GM23248 (cell line): ENCODE results near the gene MON1A. TPM values are rescaled to one million over a fixed set of nuclear protein-coding genes. Genes with fewer than 3 reads are reported as not detected.
"Not testable (repeated sequence)": the region's sequence is repeated elsewhere in the genome, so short reads cannot be mapped to it uniquely, and the experiment has no call there.

Experiments used
- DNase-seq: peaks from one replicate; pipeline ENCODE4 v3.0.0-alpha.2; 2015
- H2AFZ ChIP-seq: fragments of 200-600 bp; sonication (generic); 2 replicates; pipeline ENCODE4 v1.6.1; 2016; ENCODE audit warnings: antibody characterized with exemption
- H3F3A ChIP-seq: fragments of 200-600 bp; sonication (generic); 2 replicates; pipeline ENCODE4 v1.6.1; 2016; ENCODE audit warnings: mild to moderate bottlenecking, antibody characterized with exemption, mixed run types; ENCODE audit not compliant: insufficient read depth
- H3K27ac ChIP-seq: fragments of 200-600 bp; sonication (generic); 2 replicates; pipeline ENCODE4 v1.5.1; 2016; ENCODE audit warnings: mild to moderate bottlenecking
- H3K27me3 ChIP-seq: fragments of 200-600 bp; sonication (generic); replicated peaks from 2 replicates; pipeline ENCODE4 v1.6.1; 2016; ENCODE audit warnings: mild to moderate bottlenecking; ENCODE audit not compliant: insufficient read depth
- H3K36me3 ChIP-seq: fragments of 200-600 bp; sonication (generic); 2 replicates; pipeline ENCODE4 v1.6.1; 2016; ENCODE audit warnings: low read depth, mild to moderate bottlenecking
- H3K4me1 ChIP-seq: fragments of 200-600 bp; sonication (generic); 2 replicates; pipeline ENCODE4 v1.6.1; 2016; ENCODE audit warnings: mild to moderate bottlenecking; ENCODE audit not compliant: insufficient read depth
- H3K4me2 ChIP-seq: fragments of 200-600 bp; sonication (generic); one replicate; pipeline ENCODE4 v1.6.1; 2016; ENCODE audit warnings: mild to moderate bottlenecking; ENCODE audit not compliant: unreplicated experiment
- H3K4me3 ChIP-seq: fragments of 200-600 bp; sonication (generic); 2 replicates; pipeline ENCODE4 v1.5.1; 2016; ENCODE audit warnings: mild to moderate bottlenecking
- H3K79me2 ChIP-seq: fragments of 200-600 bp; sonication (generic); 2 replicates; pipeline ENCODE4 v1.6.1; 2016; ENCODE audit warnings: mild to moderate bottlenecking; ENCODE audit not compliant: insufficient read depth
- H3K9ac ChIP-seq: fragments of 200-600 bp; sonication (generic); 2 replicates; pipeline ENCODE4 v1.6.1; 2016; ENCODE audit warnings: mild to moderate bottlenecking
- H3K9me2 ChIP-seq: fragments of 200-600 bp; sonication (generic); 2 replicates; pipeline ENCODE4 v1.6.1; 2016; ENCODE audit warnings: mixed run types, mild to moderate bottlenecking, moderate library complexity; ENCODE audit not compliant: insufficient read depth
- H3K9me3 ChIP-seq: fragments of 200-600 bp; sonication (generic); one replicate; pipeline ENCODE4 v1.6.1; 2017; ENCODE audit warnings: low read depth
- H4K20me1 ChIP-seq: fragments of 200-600 bp; sonication (generic); 2 replicates; pipeline ENCODE4 v1.6.0; 2016; ENCODE audit not compliant: insufficient read depth
- EZH2 ChIP-seq: fragments of 200-600 bp; sonication (generic); IDR thresholded peaks from 2 replicates; pipeline ENCODE4 v1.6.1; 2018; ENCODE audit warnings: antibody characterized with exemption, mild to moderate bottlenecking; ENCODE audit not compliant: insufficient read depth, poor library complexity, severe bottlenecking
- EZH2phosphoT487 ChIP-seq: fragments of 200-600 bp; sonication (generic); IDR thresholded peaks from 2 replicates; pipeline ENCODE4 v1.6.1; 2018; ENCODE audit warnings: antibody characterized with exemption, moderate library complexity, mild to moderate bottlenecking, low read depth; ENCODE audit not compliant: insufficient read depth
- WGBS, 2 experiments: methylation state at CpG; one replicate each; pipeline ENCODE4 v1.1.6; 2015 to 2017; ENCODE audit warnings: low lambda C conversion rate in 2 of 2, low coverage in 1 of 2; ENCODE audit errors: missing lambda C conversion rate in 2 of 2; 5-methylcytosine and 5-hydroxymethylcytosine counted together
- in situ Hi-C: fragments of 300-500 bp; cut with MboI; formaldehyde crosslinking; loops from 2 replicates; pipeline ENCODE4 v1.15.0; 2020
- polyA plus RNA-seq: library from polyadenylated mRNA; unstranded; fragments of >200 nt; fragmentation: Nextera tagmentation; extraction: Ambion mirVana; gene quantifications from 2 replicates; pipeline ENCODE4 v1.2.1, GENCODE V29; 2016
- total RNA-seq: library from RNA; depleted of rRNA; stranded (reverse); fragments of >200 nt; shearing (Covaris generic); gene quantifications from 2 replicates; pipeline ENCODE4 v1.2.3, GENCODE V29; 2014

Gene MON1A
- total and polyA plus RNA-seq, 2 experiments from 2014 or later, result 13.6 to 15.0 TPM

DNA sequence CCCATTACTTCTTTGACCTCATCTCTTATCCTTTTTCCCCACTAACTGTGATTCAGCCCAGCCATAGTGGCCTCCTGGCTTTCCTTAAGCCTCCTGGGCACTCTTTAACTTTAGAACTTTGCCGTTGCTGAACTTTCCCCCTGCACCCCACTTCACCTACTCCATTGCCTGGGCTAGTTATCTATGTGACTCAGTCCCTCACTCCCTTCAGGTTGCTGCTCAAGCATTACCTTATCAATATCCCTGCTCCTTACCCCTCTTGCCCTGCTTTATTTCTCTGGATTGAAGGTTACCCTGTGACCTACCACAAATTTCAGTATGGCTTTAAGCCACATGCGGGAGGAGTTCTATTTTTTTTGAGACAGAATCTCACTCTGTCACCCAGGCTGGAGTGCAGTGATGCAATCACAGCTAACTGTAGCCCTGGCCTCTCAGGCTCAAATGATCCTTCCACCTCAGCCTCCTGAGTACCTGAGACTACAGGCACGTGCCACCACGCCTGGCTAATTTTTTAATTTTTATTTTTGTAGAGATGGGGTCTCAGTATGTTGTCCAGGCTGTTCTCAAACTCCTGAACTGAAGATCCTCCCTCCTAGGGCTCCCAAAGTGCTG, 3.4 kb downstream of the MON1A start:
- Histone ChIP-seq H3K36me3 (no peaks in the 10 kb centered on the region), H3K4me1 (peaks cover 11% of the 10 kb centered on the region), H3K27me3 (no peaks in the 10 kb centered on the region), H4K20me1 (no peaks in the 10 kb centered on the region), H3K27ac (no peak overlapping the region), H3K9me2 (no peaks in the 10 kb centered on the region), H3K4me3 (no peak overlapping the region), H3K9ac (no peak overlapping the region), H3F3A (0 out of 2 replicates have a peak, but pooled peaks cover 8% of the 10 kb centered on the region), H3K79me2 (peaks cover 39% of the 10 kb centered on the region; the same call in 1 of the 2 replicates), H3K9me3 (no peaks in the 10 kb centered on the region), H3K4me2 (no peak overlapping the region), H2AFZ (no peak overlapping the region)
- in situ Hi-C loops, result no loop called here
- DNase-seq, result no peak
- TF ChIP-seq EZH2 (no peak), EZH2phosphoT487 (no peak)
- 94 to 95% methylated on average over 4 of the region's 4 CpGs for WGBS, 2 experiments

GRCh38 chr3:49925485-49925884, 4.1 kb downstream of the MON1A start:
- Histone ChIP-seq H3K9me2 (no peaks in the 10 kb centered on the region), H3K9ac (no peak overlapping the region), H3K9me3 (no peaks in the 10 kb centered on the region), H3K27me3 (no peaks in the 10 kb centered on the region), H3K4me1 (peaks cover 11% of the 10 kb centered on the region), H3F3A (0 out of 2 replicates have a peak, but pooled peaks cover 6% of the 10 kb centered on the region), H4K20me1 (no peaks in the 10 kb centered on the region), H2AFZ (no peak overlapping the region), H3K27ac (no peak overlapping the region), H3K79me2 (peaks cover 39% of the 10 kb centered on the region; the same call in 1 of the 2 replicates), H3K4me3 (no peak overlapping the region), H3K36me3 (no peaks in the 10 kb centered on the region), H3K4me2 (no peak overlapping the region)
- WGBS, 2 experiments, result 96 to 100% methylated on average over 2 of the region's 2 CpGs
- in situ Hi-C loops, result no loop called here
- DNase-seq, result no peak
- no peak for TF ChIP-seq EZH2phosphoT487

DNA sequence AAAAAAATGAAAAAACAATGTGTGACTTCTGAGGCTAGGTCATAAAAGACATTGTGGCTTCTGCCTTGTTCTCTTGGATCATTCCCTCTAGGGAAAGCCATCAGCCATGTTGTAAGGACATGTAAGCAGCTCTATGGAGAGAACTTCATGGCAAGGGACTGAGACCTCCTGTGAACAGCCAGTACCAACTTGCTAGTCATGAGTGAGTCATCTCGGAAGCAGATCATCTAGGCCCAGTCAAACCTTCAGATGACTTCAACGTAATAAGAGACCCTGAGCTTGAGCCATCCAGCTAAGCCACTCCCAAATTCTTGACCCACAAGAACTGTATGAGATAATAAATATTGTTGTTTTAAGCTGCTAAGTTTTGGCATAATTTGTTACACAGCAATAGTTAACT, 4.9 kb downstream of the MON1A start:
- no peak overlapping the region for H2AFZ ChIP-seq
- WGBS, 2 experiments, result 14 to 20% methylated on average over 2 of the region's 2 CpGs
- no peaks in the 10 kb centered on the region for H3K36me3 ChIP-seq
- H3K4me2 ChIP-seq, result no peak overlapping the region
- no peaks in the 10 kb centered on the region for H3F3A ChIP-seq
- in situ Hi-C loops, result no loop called here
- peaks cover 8% of the 10 kb centered on the region for H3K4me1 ChIP-seq
- TF ChIP-seq EZH2phosphoT487 (no peak), EZH2 (no peak)
- no peak overlapping the region for H3K4me3 ChIP-seq
- H3K79me2 ChIP-seq, result peaks cover 39% of the 10 kb centered on the region; the same call in 1 of the 2 replicates
- H3K9me3 ChIP-seq, result no peaks in the 10 kb centered on the region
- peak; percentile 82 for DNase-seq
- H4K20me1 ChIP-seq, result no peaks in the 10 kb centered on the region
- 0 out of 2 replicates have a peak overlapping the region, but pooled peaks have one; percentile 8 for H3K27ac ChIP-seq
- H3K27me3 ChIP-seq, result no peaks in the 10 kb centered on the region
- H3K9me2 ChIP-seq, result no peaks in the 10 kb centered on the region
- no peak overlapping the region for H3K9ac ChIP-seq

DNA sequence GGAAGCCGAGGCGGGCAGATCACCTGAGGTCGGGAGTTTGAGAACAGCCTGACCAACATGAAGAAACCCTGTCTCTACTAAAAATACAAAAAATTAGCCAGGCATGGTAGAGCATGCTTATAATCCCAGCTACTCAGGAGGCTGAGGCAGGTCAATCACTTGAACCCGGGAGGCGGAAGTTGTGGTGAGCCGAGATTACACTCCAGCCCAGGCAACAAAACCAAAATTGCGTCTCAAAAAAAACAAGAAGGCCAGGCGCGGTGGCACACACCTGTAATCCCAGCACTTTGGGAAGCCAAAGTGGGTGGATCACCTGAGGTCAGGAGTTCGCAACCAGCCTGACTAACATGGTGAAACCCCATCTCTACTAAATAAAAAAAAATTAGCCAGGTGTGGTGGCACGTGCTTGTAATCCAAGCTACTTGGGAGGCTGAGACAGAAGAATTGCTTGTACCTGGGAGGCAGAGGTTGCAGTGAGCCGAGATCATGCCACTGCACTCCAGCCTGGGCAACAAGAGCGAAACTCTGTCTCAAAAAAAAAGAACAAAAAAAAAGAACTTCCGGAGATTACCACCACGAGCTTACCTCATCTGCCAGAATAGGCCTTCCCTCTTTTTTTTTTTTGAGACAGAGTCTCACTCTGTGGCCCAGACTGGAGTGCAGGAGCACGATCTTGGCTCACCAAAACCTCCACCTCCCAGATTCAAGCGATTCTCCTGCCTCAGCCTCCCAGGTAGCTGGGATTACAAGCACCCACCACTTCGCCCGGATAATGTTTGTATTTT, 11.6 kb downstream of the MON1A start:
- H3K4me1 ChIP-seq, H2AFZ ChIP-seq: not testable (repeated sequence)
- WGBS, 2 experiments, result 93 to 94% methylated on average over 19 of the region's 19 CpGs

More for the DNA sequence above, 11.6 kb downstream of the MON1A start:
- in situ Hi-C loops, H3K9me3 ChIP-seq, H3K27ac ChIP-seq, H3K4me2 ChIP-seq, H3K9me2 ChIP-seq, H3K27me3 ChIP-seq, H3K9ac ChIP-seq, DNase-seq, H4K20me1 ChIP-seq, H3K36me3 ChIP-seq, H3K4me3 ChIP-seq, H3F3A ChIP-seq, H3K79me2 ChIP-seq: not testable (repeated sequence)
